Lower leg skin (tissue), 4 donors: ENCODE data around the gene SPPL2B. TPM values are rescaled to one million over a fixed set of nuclear protein-coding genes. Genes with fewer than 3 reads are reported as not detected.

Experiments used
- DNase-seq, 2 donors: peaks; one replicate each; pipeline ENCODE4 v3.0.0-alpha.2; 2019; ENCODE audit warnings: low spot score in 2 of 2
- H3K4me3 ChIP-seq: fragments of 200-600 bp; sonication (generic); 2 replicates; pipeline ENCODE4 v1.5.1; 2017; ENCODE audit warnings: mild to moderate bottlenecking, low read depth; ENCODE audit not compliant: poor library complexity, severe bottlenecking
- POLR2A ChIP-seq, 2 donors: fragments of 450-650 bp; IDR thresholded peaks; one replicate each; pipeline ENCODE4 v1.6.1; 2016 to 2017; ENCODE audit warnings: antibody characterized with exemption in 2 of 2, mild to moderate bottlenecking in 1 of 2, moderate library complexity in 1 of 2
- WGBS, 2 donors: methylation state at CpG; one replicate each; pipeline ENCODE4 v1.1.5; 2018; 5-methylcytosine and 5-hydroxymethylcytosine counted together
- intact Hi-C: fragments of 100-400 bp; cut with DNase I; formaldehyde crosslinking; loops from one replicate; pipeline ENCODE4 v1.15.0; 2023; ENCODE audit warnings: low total_unique reads
- total RNA-seq, 4 donors: library from RNA; depleted of rRNA; stranded (reverse); fragments of >200 nt; gene quantifications; one replicate each; pipeline ENCODE4 v1.1.0, GENCODE V29; 2016
- TF ChIP-seq, protein P1 (sequence below), 3 donors: fragments of 450-650 bp; IDR thresholded peaks; one replicate each; pipeline ENCODE4 v1.5.1; 2016; ENCODE audit warnings: antibody characterized with exemption in 3 of 3, mild to moderate bottlenecking in 3 of 3, moderate library complexity in 2 of 3

SPPL2B gene
- total RNA-seq, 4 donors from 2014 or later, result 36.1 to 84.7 (median 51.0) TPM

DNA sequence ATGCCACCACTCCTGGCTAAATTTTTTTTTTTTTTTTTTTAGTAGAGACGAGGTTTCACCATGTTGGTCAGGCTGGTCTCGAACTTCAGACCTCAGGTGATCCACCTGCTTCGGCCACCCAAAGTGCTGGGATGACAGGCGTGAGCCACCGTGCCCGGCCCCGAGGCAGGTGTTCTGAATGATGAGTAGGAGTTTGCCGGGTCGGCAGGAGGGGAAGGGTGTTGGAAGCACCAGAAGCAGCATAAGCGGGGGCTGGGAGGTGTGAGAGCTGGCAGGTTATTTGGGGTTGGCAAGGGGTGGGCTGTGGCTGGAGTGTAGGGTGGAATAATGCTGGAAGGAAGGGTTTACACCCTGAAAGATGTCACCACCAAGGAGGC is 1.8 kb downstream of the SPPL2B start:
- intact Hi-C loops, result no loop called here
- TF ChIP-seq POLR2A (IDR thresholded peaks at IDR 0.05), result no peak
- TF ChIP-seq, protein P1, sequence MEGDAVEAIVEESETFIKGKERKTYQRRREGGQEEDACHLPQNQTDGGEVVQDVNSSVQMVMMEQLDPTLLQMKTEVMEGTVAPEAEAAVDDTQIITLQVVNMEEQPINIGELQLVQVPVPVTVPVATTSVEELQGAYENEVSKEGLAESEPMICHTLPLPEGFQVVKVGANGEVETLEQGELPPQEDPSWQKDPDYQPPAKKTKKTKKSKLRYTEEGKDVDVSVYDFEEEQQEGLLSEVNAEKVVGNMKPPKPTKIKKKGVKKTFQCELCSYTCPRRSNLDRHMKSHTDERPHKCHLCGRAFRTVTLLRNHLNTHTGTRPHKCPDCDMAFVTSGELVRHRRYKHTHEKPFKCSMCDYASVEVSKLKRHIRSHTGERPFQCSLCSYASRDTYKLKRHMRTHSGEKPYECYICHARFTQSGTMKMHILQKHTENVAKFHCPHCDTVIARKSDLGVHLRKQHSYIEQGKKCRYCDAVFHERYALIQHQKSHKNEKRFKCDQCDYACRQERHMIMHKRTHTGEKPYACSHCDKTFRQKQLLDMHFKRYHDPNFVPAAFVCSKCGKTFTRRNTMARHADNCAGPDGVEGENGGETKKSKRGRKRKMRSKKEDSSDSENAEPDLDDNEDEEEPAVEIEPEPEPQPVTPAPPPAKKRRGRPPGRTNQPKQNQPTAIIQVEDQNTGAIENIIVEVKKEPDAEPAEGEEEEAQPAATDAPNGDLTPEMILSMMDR (IDR thresholded peaks at IDR 0.05), result no peak
- H3K4me3 ChIP-seq, result no peak overlapping the region
- 68 to 74% methylated on average over 10 of the region's 10 CpGs for WGBS, 2 donors
- no peak for DNase-seq

DNA sequence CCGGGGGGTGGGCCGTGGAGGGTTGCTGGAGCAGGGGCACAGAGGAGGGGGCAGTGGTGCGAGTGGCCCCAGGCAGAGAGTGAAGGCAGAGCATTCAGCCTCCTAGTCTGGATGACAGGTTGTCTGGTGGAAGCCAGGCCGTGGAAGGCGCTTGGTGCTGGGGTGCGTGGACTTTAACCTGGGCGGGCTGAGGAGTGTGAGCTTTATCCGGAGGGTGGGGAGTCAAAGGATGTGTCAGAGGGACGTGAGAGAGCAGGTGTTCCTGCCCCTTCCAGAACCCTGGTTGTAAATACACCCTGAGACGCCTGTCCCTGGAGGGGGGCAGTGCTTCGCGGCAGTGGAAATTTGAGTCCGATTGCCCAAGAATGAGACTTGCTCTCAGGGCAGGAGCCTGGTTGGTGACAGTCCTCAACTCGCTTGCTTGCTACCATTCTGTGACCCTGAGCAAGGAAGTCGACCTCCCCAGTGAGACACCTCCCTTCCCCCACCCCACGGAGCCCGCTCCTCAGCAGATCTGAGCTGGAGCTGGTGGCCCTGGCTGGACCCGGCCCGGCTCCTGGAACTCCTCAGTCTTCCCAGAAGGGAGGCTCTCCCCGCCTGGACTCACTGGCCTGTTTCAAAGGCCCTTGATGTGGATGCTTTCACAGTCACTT is 2.3 kb downstream of the SPPL2B start:
- TF ChIP-seq, protein P1 (IDR thresholded peaks at IDR 0.05), result peak in 1 of 3 donors; percentile 18
- TF ChIP-seq POLR2A (IDR thresholded peaks at IDR 0.05), result no peak
- 79 to 81% methylated on average over 20 of the region's 20 CpGs for WGBS, 2 donors
- intact Hi-C loops, result no loop called here
- no peak overlapping the region for H3K4me3 ChIP-seq
- no peak for DNase-seq

DNA sequence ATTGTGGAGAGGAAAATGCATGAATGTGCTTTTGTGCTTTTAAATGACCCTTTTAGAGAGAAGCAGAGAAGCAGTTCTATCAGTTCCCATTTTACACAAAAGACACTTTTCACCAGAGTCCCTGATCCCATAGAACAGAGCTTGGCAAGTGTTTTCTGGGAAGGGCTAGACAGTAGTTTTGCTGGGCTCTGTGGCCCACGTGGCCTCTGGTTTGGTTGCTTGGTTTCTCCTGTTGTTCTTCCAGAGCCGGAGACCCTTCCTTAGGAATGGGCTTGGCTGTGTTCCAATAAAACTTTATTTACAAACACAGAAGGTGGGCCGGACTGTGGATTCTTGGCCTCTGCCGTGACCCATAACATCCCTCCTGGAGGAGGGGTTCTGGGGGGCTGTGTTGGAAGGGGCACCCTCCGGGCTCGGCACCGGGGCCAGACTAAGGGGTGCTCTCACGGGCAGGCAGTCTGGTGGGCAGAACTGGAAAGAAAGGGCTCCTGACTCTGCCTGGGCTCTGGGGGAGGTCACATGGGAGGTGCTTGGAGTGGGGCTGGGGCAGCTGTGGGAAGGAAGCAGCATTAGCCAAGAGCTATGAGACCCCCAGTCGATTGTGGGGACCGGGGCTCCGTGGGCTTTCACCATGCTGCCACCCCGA is 3.2 kb downstream of the SPPL2B start:
- intact Hi-C loops, result no loop called here
- TF ChIP-seq, protein P1 (IDR thresholded peaks at IDR 0.05), result no peak
- no peak for TF ChIP-seq POLR2A (IDR thresholded peaks at IDR 0.05)

DNA sequence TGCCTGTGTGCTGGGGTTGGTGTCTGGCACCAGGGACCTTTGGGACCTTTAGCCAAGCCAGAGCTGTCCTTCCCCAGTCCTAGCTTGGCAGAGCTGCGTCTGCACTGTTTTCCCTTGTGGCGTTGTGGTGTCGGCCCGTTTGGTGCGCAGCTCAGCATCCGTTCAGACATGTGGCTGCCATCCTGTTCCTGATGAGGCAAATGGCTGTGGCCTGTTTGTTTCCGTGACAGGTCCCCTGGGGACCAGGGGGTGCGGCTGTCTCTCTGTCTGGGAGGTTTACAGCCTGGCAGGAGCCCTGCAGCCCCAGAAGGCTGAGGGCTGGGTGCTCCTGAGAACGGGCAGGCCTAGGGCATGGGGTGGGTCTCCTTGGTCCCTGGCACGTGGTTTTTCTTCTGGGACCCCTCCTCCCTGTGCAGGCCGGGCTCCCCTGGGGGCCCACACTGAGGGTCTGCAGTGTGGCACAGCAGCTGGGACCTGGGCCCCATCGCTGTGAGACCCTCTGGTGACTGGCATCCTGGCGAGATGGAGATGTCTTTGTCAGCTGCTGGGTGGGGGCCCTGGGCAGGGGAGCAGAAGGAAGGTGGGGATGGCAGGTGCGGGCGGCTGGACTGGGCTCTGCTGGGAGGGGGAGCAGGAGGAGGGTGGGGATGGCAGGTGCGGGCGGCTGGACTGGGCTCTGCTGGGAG is 4.0 kb downstream of the SPPL2B start:
- intact Hi-C loops, result no loop called here
- 37 to 72% methylated on average over 5 to 17 of the region's 17 CpGs for WGBS, 2 donors
- TF ChIP-seq, protein P1 (IDR thresholded peaks at IDR 0.05), result no peak
- no peak for TF ChIP-seq POLR2A (IDR thresholded peaks at IDR 0.05)
- DNase-seq, result no peak
- H3K4me3 ChIP-seq, result no peak overlapping the region

More for the DNA sequence above, 3.2 kb downstream of the SPPL2B start:
- no peak overlapping the region for H3K4me3 ChIP-seq
- 78 to 79% methylated on average over 10 to 12 of the region's 12 CpGs for WGBS, 2 donors
- DNase-seq, result no peak

DNA sequence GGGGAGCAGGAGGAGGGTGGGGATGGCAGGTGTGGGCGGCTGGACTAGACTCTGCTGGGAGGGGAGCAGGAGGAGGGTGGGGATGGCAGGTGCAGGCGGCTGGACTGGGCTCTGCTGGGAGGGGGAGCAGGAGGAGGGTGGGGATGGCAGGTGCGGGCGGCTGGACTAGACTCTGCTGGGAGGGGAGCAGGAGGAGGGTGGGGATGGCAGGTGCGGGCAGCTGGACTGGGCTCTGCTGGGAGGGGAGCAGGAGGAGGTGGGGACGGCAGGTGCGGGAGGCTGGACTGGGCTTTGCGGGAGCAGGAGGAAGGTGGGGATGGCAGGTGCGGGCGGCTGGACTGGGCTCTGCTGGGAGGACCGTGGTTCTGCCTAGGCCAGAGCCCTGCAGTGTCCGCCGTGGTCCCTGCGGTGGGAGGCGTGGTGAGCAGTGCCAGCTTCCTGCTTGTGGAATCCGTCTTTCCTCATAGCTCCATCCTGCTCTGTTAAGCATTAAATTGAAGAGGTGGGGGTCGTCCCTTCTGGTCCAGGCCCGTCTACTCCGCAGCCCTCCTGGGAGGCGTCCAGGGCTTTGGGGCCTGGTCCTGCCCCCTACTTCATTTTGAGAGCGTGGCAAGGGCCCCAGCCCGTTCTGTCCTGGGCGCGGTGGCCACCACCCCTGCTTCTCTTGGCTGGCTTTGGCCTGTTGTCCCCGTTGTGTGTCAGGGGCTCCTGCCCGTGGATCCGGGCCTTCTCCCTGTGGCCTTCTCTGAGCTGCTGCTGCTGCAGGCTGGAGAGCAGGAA is 4.7 kb downstream of the SPPL2B start:
- TF ChIP-seq POLR2A (IDR thresholded peaks at IDR 0.05), result no peak
- TF ChIP-seq, protein P1 (IDR thresholded peaks at IDR 0.05), result no peak
- H3K4me3 ChIP-seq, result no peak overlapping the region
- intact Hi-C loops, result no loop called here
- DNase-seq, result no peak
- WGBS, 2 donors, result 63 to 69% methylated on average over 25 to 26 of the region's 27 CpGs
